ENCODE measurements around the gene PSPN.

GRCh38 chr19:6423499-6424194, 47.9 kb upstream of the PSPN start:
- TF ChIP-seq ZFX (IDR thresholded peaks at IDR 0.05; ENCODE audit: borderline replicate concordance) = no peak
- TF ChIP-seq, protein P1, sequence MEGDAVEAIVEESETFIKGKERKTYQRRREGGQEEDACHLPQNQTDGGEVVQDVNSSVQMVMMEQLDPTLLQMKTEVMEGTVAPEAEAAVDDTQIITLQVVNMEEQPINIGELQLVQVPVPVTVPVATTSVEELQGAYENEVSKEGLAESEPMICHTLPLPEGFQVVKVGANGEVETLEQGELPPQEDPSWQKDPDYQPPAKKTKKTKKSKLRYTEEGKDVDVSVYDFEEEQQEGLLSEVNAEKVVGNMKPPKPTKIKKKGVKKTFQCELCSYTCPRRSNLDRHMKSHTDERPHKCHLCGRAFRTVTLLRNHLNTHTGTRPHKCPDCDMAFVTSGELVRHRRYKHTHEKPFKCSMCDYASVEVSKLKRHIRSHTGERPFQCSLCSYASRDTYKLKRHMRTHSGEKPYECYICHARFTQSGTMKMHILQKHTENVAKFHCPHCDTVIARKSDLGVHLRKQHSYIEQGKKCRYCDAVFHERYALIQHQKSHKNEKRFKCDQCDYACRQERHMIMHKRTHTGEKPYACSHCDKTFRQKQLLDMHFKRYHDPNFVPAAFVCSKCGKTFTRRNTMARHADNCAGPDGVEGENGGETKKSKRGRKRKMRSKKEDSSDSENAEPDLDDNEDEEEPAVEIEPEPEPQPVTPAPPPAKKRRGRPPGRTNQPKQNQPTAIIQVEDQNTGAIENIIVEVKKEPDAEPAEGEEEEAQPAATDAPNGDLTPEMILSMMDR (IDR thresholded peaks at IDR 0.05) = no peak

Measured in 22Rv1 (cell line).